Measurements from ENCODE around the gene CTSF.

- TF ChIP-seq, protein P1, sequence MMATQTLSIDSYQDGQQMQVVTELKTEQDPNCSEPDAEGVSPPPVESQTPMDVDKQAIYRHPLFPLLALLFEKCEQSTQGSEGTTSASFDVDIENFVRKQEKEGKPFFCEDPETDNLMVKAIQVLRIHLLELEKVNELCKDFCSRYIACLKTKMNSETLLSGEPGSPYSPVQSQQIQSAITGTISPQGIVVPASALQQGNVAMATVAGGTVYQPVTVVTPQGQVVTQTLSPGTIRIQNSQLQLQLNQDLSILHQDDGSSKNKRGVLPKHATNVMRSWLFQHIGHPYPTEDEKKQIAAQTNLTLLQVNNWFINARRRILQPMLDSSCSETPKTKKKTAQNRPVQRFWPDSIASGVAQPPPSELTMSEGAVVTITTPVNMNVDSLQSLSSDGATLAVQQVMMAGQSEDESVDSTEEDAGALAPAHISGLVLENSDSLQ (IDR thresholded peaks at IDR 0.05), result no peak
- TF ChIP-seq TARDBP (IDR thresholded peaks at IDR 0.05), result no peak
- TF ChIP-seq HDGF (IDR thresholded peaks at IDR 0.05; ENCODE audit: borderline replicate concordance), result no peak
- TF ChIP-seq SUZ12 (IDR thresholded peaks at IDR 0.05), result no peak
These were observed 4.6 kb downstream of the CTSF start for GRCh38 chr11:66563832-66564231.
